HG02571 (cell line): ENCODE results near the gene ALX4.

Source experiments
- ATAC-seq: cut with Tn5 transposase; IDR thresholded peaks from one replicate; pipeline ENCODE4 v1.9.1; 2021; ENCODE audit warnings: mild to moderate bottlenecking, moderate library complexity; ENCODE audit not compliant: unreplicated experiment

Gene ALX4

GRCh38 chr11:44316659-44317240, 6.8 kb upstream of the ALX4 start:
- no peak for ATAC-seq

GRCh38 chr11:44315947-44316658, 6.2 kb upstream of the ALX4 start:
- ATAC-seq, result no peak

DNA sequence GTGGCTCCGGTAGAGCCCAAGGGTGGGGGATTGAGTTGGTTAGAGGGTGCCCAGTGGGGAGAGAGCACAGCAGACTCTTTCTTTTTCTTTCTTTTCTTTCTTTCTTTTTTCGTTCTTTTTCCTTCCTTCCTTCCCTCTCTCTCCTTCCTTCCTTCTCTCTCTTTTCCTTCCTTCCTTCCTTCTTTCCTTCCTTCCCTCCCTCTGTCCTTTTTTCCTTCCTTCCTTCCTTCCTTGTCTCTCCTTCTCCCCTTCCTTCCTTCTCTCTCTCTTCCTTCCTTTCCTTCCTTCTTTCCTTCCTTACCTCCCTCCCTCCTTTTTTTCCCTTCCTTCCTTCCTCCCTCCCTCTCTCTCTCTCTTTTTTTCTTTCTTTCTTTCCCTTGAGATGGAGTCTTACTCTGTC, 4.8 kb upstream of the ALX4 start:
- no peak for ATAC-seq

DNA sequence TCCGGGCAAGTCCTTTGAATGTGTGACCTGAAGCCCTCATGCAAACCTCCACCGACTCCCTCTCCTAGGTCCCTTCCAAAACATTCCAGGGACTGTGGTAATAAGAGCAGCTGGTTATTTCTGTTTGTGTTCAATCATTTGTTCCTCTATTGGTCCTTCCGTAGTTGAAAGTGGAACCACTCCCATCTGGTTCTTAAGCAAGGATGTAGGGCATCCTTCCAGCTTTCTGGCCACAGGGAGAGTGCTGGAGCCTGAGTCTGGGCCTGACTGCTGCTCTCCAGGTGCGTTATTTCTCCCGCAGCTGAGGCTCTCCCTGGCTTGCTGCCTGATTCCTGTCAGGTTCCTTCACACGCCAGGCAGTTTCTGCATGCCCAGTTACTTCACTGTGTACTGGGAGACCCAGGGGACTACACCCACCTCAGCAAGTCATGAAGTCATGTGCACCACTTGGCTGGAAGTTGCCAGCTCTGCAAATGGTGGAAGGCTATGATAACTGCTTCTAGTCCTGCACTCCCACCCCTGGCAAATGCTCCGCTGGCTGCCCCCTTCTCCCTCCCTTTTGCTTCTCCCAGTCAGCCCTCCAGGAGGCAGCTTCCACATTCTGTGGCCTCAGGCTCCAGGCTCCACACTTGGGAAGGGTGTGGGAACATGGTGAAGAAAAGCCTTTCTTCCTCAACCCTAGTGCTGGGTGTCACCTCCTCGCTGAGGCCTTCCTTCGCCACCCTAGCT, 4.0 kb upstream of the ALX4 start:
- no peak for ATAC-seq

DNA sequence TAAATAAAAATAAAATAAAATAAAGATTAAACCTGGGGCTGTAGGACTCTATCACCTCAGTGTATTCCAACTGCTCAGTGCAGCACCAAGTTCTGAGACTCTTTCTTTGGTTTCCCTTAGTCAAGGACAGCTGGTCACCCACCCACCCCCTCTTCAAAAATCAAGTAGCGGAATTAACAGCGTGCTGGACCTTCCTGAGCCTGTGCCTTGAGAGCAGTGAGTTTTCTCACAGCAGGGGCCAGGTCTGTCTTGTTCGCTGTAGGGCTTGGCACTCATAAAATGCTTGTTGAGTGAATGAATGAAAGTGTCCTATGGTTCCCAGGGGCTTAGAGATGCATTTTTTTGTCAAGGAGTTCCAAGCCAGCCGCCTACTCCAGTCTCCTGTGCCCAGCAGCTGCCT, 2.9 kb upstream of the ALX4 start:
- ATAC-seq, result no peak

DNA sequence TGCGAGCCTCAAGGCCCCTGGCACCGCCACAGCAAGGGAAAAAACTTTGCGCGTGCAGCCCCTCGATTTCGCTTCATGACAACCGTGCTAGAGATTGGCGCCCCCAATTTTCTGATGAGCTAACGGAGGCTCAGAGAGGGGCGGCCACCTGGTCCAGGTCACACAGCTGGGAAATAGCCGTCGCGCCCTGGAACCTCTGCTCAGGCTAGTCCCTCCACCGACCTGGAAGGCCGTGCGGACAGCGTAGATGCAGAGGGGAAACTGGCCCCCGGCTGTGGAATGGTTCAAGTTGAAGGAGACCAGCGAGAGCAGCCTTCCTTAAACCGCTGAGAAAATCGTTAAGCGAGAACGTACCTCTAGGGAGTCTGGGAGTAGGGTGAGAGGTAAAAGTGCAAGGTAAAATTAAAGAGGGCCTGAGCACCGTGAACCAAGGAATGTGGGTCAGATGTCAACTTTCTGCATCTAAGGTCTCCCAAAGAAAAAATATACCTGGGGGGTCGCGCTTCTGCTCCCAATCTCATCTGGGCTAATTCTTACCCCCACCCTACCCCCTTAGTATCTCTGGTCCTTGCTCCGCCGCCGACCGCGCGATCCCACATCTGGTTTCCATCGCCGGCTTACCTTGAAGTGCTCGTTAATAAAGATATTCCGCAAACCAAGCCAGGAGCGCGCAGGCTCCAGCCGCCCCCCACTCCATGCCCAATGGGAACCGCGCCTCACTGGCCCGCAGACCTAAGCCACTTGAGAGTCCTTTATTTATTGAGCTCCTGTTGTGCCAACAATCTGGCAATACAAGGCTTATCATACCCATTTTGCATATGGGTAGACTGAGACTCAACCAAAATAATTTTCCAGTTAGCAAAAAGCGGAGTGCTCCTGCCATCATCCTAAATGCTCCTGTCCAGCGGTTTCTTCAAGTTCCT, 1.7 kb upstream of the ALX4 start:
- ATAC-seq, result no peak

DNA sequence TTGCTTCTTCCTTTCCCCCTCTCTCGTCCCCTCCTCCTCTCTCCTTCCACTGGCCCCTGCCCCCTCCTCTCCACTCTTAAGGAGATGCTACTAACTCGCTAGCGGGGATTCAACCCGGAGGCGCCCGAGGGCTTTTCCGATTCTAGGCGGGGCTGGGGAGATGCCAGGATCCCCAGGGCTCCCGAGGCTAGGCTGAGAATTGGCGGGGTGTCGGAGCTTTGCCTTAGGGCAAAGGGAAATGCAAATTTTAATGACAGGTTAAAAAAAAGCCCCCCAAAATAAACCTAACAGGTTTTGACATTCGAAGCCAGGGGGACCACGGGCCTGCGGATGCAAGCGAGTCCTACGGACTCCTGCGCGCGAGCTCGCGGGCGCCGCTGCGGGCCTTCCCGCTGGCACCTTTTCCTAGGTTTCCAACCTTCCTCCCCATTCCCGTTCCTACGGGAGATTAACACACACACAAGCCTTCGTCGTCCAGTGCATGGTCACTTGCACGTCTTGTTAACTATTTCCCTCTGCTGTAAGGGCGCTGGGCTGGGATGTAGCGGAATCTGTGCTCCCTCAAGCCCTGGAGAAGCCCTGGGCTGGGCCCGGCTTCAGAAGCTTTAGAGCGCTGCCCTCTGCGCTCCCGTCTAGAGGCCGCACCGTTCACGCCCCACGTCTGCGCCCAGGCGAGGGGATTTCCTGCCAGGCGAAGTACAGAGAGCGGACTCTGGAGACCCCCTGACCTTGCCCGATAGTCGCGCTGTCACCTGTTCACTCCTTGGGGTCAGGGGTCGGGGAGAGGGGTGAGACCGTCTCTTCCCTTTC, 729 bp upstream of the ALX4 start:
- no peak for ATAC-seq

GRCh38 chr11:44310206-44310462, 195 bp upstream of the ALX4 start:
- no peak for ATAC-seq

DNA sequence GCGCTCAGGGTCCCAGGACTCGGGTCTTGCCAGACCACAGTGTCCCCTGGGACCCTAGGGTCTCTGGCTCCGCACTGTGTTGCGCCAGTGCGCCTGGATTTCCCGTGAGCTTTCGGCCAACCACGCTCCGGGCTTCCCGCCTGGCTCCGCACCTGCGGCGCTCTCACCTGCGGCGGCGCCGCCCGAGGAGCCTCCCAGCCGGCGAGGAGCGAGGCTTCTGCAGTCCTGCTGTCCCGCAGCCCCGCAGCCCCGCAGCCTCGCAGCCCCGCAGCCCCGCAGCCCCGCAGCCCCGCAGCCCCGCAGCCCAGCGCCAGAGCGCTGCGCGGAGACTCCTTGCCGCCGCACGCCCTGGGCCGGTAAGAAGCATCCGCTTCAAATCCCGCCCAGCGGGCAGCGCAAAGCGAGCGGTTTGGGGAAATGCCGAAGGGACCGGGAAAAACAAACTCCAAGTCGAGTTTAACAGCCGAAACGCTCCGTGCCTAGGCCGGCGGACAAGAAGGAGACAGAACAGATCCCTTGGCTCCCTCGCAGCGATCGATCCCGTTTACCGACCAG, 939 bp downstream of the ALX4 start:
- ATAC-seq, result no peak

DNA sequence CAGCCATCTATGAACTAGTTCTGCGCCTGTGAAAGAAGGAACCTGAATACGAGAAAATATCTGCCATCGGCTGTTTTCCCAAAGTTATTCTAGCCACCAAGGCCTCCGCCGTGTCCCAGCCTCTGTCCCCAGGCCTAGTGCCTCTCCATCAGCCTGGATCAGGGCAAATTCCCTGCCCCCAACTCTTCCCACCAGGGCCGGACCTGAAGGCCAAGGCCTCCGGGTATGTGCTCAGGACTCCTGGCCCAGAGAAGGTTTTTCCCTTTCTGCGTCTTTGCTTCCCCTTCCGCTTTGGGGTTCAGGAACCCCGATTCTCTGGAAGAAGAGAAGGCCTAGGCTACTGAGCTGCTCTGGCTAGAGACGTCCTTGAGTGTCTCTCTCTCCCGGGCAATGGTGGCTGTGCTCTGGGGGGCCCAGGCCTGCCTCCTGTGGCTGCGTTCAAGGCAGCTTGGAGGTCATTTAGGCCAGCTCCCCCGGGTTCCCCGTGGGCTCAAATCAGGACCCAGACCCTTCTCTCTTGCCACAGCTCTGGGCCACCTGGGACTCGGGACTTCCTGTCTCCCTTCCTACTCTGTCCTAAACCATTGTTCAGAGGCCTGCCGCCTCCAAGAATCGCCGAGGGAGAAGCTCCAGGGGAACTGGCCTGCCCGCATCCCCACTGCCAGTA, 1.6 kb downstream of the ALX4 start:
- ATAC-seq, result no peak

DNA sequence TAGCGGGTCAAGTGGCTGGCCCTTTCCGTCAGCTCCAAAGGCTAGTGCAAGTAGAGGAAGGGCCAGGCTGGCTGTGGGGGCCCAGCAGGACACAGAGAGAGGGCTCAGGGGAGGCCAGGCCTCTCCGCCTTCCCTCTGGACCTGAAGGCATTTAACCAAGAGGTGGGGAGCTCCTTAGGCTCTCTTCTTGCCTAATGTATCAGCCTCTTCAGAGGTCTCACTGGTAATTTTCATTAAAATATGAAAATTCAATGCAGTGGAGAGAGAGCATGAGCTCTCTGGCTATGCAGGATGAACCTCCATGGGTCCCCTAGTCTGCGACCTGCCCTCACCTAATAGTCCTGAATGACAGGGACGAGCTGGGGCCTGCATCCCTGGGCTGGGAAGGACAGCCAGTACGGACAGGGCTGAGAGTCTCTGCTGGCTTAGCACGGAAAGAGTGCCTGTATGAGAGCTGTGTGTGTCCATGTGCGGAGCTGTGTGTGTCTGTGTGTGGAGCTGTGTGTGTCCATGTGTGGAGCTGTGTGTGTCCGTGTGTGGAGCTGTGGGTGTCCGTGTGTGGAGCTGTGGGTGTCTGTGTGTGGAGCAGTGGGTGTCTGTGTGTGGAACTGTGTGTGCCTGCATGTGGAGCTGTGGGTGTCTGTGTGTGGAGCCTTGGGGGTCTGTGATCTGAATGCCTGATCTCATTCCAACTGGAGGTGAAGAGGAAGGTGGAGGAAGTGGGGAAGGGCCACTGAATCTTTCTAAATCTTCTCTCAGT, 2.4 kb downstream of the ALX4 start:
- no peak for ATAC-seq

DNA sequence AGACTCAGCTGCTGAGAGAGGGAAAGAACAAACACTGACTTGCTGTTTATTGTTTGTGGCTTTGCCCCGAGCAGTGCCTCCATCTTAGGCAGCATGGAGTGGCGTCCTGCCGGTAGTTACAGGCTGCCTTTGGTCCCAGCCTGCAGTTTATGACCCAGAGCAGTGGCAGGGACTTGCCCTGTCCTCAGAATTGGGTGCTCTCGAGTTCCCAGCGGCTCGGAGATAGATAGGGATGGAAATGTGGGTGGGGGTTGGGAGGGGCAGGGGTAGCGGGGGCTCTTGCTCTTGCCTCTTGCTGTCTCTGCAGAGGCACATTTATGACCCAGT, 3.1 kb downstream of the ALX4 start:
- no peak for ATAC-seq

- ATAC-seq, result no peak
Observed at GRCh38 chr11:44306052-44306917, 3.7 kb downstream of the ALX4 start.

GRCh38 chr11:44305470-44306051, 4.4 kb downstream of the ALX4 start:
- ATAC-seq, result no peak

DNA sequence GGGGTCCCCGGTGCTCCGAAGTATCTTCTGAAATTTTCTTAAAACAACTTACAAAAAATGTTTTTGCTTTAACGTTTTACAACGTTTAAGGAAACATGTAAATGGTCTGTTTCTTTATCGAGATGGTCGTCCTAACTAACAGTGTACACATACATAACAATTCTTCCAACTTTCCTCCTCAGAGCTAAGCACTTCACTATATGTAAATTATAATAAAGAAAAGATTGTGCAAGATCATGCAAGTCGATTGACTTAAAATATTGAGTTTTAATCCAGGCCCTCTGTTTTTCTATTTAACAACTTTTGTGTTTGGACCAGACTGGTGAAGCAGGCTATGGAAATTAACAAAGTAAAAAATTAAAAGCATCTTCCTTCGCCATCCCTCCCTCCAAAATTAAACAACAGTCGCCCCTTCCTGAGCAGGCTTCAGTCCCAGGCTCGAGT, 4.9 kb downstream of the ALX4 start:
- no peak for ATAC-seq

DNA sequence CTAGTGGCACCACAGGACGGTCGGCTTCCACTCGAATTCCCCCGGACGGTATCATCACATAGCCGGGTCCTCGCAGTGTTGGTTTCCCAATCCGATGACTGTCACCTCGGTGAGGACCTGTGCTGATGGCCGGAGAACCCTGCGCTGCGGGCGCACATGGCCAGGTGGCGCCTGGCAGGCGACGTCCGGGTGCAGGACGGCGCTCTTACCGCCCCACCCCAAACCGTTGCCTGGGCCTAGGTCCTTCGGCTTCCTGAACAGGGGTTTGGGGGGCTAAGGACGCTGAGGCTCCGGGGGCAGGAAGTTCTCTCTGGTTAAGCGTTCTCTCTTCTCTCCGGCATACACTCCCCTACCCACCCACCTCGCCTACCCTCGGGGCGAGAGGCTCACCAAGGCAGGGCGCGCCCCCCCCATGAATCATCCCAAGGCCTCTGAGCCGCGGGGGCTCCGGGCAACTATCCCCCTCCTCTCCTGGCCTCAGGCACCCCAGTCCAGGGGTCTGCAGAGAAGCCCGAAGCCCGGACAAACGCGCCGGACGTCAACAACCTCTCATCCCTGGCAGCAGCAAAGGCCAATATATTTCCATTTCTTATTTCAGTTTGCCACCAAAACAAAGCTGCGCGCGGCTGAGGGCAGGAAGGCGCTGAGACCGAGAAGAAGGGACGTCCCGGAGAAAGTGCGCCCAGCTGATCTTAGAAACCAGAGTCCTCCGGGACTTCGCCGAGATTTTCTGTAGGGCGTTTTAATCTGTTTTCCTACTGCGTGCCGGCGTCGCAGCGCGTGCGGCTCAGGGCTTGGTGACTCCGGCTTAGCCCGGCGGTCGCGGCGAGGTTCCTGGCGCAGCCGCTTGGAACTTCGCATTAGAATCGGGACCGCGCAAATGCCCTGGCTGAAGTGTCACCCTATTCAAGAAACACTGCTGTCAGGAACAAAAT, 5.6 kb downstream of the ALX4 start:
- no peak for ATAC-seq
